ENCODE results near the gene WNK2. TPM values are rescaled to one million over a fixed set of nuclear protein-coding genes. Genes with fewer than 3 reads are reported as not detected.
"Not testable (repeated sequence)": the region's sequence is repeated elsewhere in the genome, so short reads cannot be mapped to it uniquely, and the experiment has no call there.

Gene WNK2
- total and polyA plus RNA-seq, 7 experiments from 2014 or later, result 0.32 to 0.83 (median 0.46) TPM; not detected in 3

- Histone ChIP-seq H3K27ac (ENCODE audit: low read depth, low read length) (no peak overlapping the region), H3K4me1 (ENCODE audit: control insufficient read depth in 2 of 2, insufficient read depth in 2 of 2, low read length in 2 of 2) (peaks cover 26 to 63% of the 10 kb centered on the region in 2 donors), H3K36me3 (ENCODE audit: control insufficient read depth in 2 of 3, insufficient read depth in 3 of 3, low read length in 3 of 3) (no peaks in the 10 kb centered on the region), H3K4me3 (ENCODE audit: low read length) (no peak overlapping the region), H3K27me3 (ENCODE audit: control insufficient read depth in 2 of 2, insufficient read depth in 2 of 2, low read length in 2 of 2) (no peaks in the 10 kb centered on the region), H3K9me3 (ENCODE audit: control insufficient read depth in 2 of 3, low read length in 3 of 3) (no peaks in the 10 kb centered on the region)
- Mint-ChIP-seq H3K27ac (peak overlapping the region in 5 of 9 donors; percentile 25 to 94 (median 65)), H3K36me3 (peaks cover 0 to 7% (median 0%) of the 10 kb centered on the region in 5 donors), H3K27me3 (no peaks in the 10 kb centered on the region), H3K4me1 (peaks cover 31 to 86% (median 50%) of the 10 kb centered on the region in 7 donors), H3K4me3 (peak overlapping the region in 2 of 10 donors; percentile 47 to 75), H3K9me3 (peaks cover 0 to 3% (median 0%) of the 10 kb centered on the region in 11 donors)
- ChIA-PET CTCF (interaction anchor here (0.5 to 1.1 kb wide), 2 partner anchors 103 to 318 kb away, joined by 3 read pairs; no protein-coding TSS in a partner anchor), POLR2A (interaction anchor here (0.6 to 1.1 kb wide), 5 partner anchors 42 to 434 kb away, joined by 3 to 4 read pairs (median 3); partner anchors contain the start of gene FAM120AOS)
- ATAC-seq (no peak), DNase-seq (no peak)
- intact Hi-C loops (cut with micrococcal nuclease), result loop anchor here in 1 of 2 donors (10.0 kb wide), 1 partner anchor 315 kb away; the partner anchor contains the start of genes FAM120A and FAM120AOS
Observed at GRCh38 chr9:93139365-93140182, 44.4 kb upstream of the WNK2 start.

GRCh38 chr9:93141771-93142483, 42.0 kb upstream of the WNK2 start:
- peaks cover 0 to 18% (median 0%) of the 10 kb centered on the region in 5 donors for H3K36me3 Mint-ChIP-seq
- peaks cover 29 to 85% (median 58%) of the 10 kb centered on the region in 7 donors for H3K4me1 Mint-ChIP-seq
- intact Hi-C loops (cut with micrococcal nuclease), result no loop called here
- H3K4me3 ChIP-seq (ENCODE audit: low read length), result no peak overlapping the region
- ATAC-seq, result no peak
- peak overlapping the region in 5 of 10 donors; percentile 27 to 77 (median 64) for H3K4me3 Mint-ChIP-seq
- H3K4me1 ChIP-seq (ENCODE audit: control insufficient read depth in 2 of 2, insufficient read depth in 2 of 2, low read length in 2 of 2), result peaks cover 24 to 60% of the 10 kb centered on the region in 2 donors
- no peaks in the 10 kb centered on the region for H3K9me3 ChIP-seq (ENCODE audit: control insufficient read depth in 2 of 3, low read length in 3 of 3)
- H3K27me3 ChIP-seq (ENCODE audit: control insufficient read depth in 2 of 2, insufficient read depth in 2 of 2, low read length in 2 of 2), result no peaks in the 10 kb centered on the region
- H3K27ac Mint-ChIP-seq, result peak overlapping the region; percentile 60 to 98 (median 88)
- peak overlapping the region; percentile 68 for H3K27ac ChIP-seq (ENCODE audit: low read depth, low read length)
- POLR2A ChIA-PET, result interaction anchor here (0.9 to 5.2 kb wide), 4 partner anchors 7 to 86 kb away, joined by 3 to 50 read pairs (median 4); partner anchors contain the start of gene NINJ1
- no peaks in the 10 kb centered on the region for H3K36me3 ChIP-seq (ENCODE audit: control insufficient read depth in 2 of 3, insufficient read depth in 3 of 3, low read length in 3 of 3)
- no peaks in the 10 kb centered on the region for H3K27me3 Mint-ChIP-seq
- CTCF ChIA-PET, result interaction anchor here (0.6 kb wide), 1 partner anchor 456 kb away, joined by 3 read pairs; no protein-coding TSS in a partner anchor
- DNase-seq, result no peak
- peaks cover 0 to 12% (median 4%) of the 10 kb centered on the region in 11 donors for H3K9me3 Mint-ChIP-seq

GRCh38 chr9:93143830-93144530, 40.0 kb upstream of the WNK2 start:
- Mint-ChIP-seq H3K4me3 (peak overlapping the region; percentile 50 to 78 (median 68)), H3K36me3 (peaks cover 0 to 27% (median 0%) of the 10 kb centered on the region in 5 donors), H3K9me3 (peaks cover 0 to 18% (median 4%) of the 10 kb centered on the region in 11 donors), H3K27ac (peak overlapping the region; percentile 92 to 99 (median 95)), H3K27me3 (no peaks in the 10 kb centered on the region), H3K4me1 (peaks cover 23 to 75% (median 56%) of the 10 kb centered on the region in 7 donors)
- Histone ChIP-seq H3K27me3 (ENCODE audit: control insufficient read depth in 2 of 2, insufficient read depth in 2 of 2, low read length in 2 of 2) (no peaks in the 10 kb centered on the region), H3K27ac (ENCODE audit: low read depth, low read length) (peak overlapping the region; percentile 68), H3K4me1 (ENCODE audit: control insufficient read depth in 2 of 2, insufficient read depth in 2 of 2, low read length in 2 of 2) (peaks cover 24 to 47% of the 10 kb centered on the region in 2 donors), H3K9me3 (ENCODE audit: control insufficient read depth in 2 of 3, low read length in 3 of 3) (no peaks in the 10 kb centered on the region), H3K4me3 (ENCODE audit: low read length) (peak overlapping the region; percentile 31), H3K36me3 (ENCODE audit: control insufficient read depth in 2 of 3, insufficient read depth in 3 of 3, low read length in 3 of 3) (no peaks in the 10 kb centered on the region)
- peak; percentile 94 for ATAC-seq
- ChIA-PET CTCF (interaction anchor here (0.6 to 1.5 kb wide), 6 partner anchors 10 to 423 kb away, joined by 3 to 6 read pairs (median 4); partner anchors contain the start of gene NINJ1), POLR2A (interaction anchor here (0.6 to 5.2 kb wide), 17 partner anchors 9 to 433 kb away, joined by 3 to 50 read pairs (median 4); partner anchors contain the start of genes CARD19 and NINJ1)
- peak in 7 of 9 donors; percentile 72 to 81 (median 80) for DNase-seq
- intact Hi-C loops (cut with micrococcal nuclease), result loop anchor here (1.0 kb wide), 1 partner anchor 10 kb away; the partner anchor contains the start of gene NINJ1 (in 2 of the 2)

GRCh38 chr9:93146696-93147095, 37.2 kb upstream of the WNK2 start:
- Mint-ChIP-seq H3K9me3 (peaks cover 0 to 18% (median 4%) of the 10 kb centered on the region in 11 donors), H3K27ac (peak overlapping the region; percentile 13 to 90 (median 55)), H3K4me1 (peaks cover 17 to 61% (median 56%) of the 10 kb centered on the region in 7 donors), H3K4me3 (peak overlapping the region in 2 of 10 donors; percentile 22 to 25), H3K36me3 (peaks cover 0 to 25% (median 0%) of the 10 kb centered on the region in 5 donors)
- intact Hi-C loops (cut with micrococcal nuclease); H3K4me3 ChIP-seq (ENCODE audit: low read length); H3K27me3 Mint-ChIP-seq; H3K9me3 ChIP-seq (ENCODE audit: control insufficient read depth in 2 of 3, low read length in 3 of 3); ATAC-seq; H3K36me3 ChIP-seq (ENCODE audit: control insufficient read depth in 2 of 3, insufficient read depth in 3 of 3, low read length in 3 of 3); H3K27me3 ChIP-seq (ENCODE audit: control insufficient read depth in 2 of 2, insufficient read depth in 2 of 2, low read length in 2 of 2): not testable (repeated sequence)
- POLR2A ChIA-PET, result interaction anchor here (0.9 to 5.2 kb wide), 2 partner anchors 12 to 183 kb away, joined by 3 to 50 read pairs; partner anchors contain the start of gene NINJ1
- peak in 2 of 9 donors; percentile 41 to 50 for DNase-seq
- H3K27ac ChIP-seq (ENCODE audit: low read depth, low read length), result peak overlapping the region; percentile 4
- peaks cover 24 to 40% of the 10 kb centered on the region in 2 donors for H3K4me1 ChIP-seq (ENCODE audit: control insufficient read depth in 2 of 2, insufficient read depth in 2 of 2, low read length in 2 of 2)
- CTCF ChIA-PET, result interaction anchor here (1.0 to 2.4 kb wide), 2 partner anchors 10 to 49 kb away, joined by 3 to 4 read pairs; no protein-coding TSS in a partner anchor

GRCh38 chr9:93147632-93148031, 36.3 kb upstream of the WNK2 start:
- Mint-ChIP-seq H3K27ac (peak overlapping the region in 2 of 9 donors; percentile 13 to 81), H3K4me3 (no peak overlapping the region), H3K9me3 (peaks cover 0 to 18% (median 4%) of the 10 kb centered on the region in 11 donors), H3K36me3 (peaks cover 0 to 25% (median 0%) of the 10 kb centered on the region in 5 donors), H3K27me3 (no peaks in the 10 kb centered on the region), H3K4me1 (peaks cover 17 to 54% (median 46%) of the 10 kb centered on the region in 7 donors)
- intact Hi-C loops (cut with micrococcal nuclease), result no loop called here
- H3K27ac ChIP-seq (ENCODE audit: low read depth, low read length), result no peak overlapping the region
- H3K4me1 ChIP-seq (ENCODE audit: control insufficient read depth in 2 of 2, insufficient read depth in 2 of 2, low read length in 2 of 2), result peaks cover 23 to 31% of the 10 kb centered on the region in 2 donors
- ATAC-seq, result no peak
- ChIA-PET CTCF (no interaction called here), POLR2A (interaction anchor here (1.5 kb wide), 1 partner anchor 17 kb away, joined by 3 read pairs; no protein-coding TSS in a partner anchor)
- no peak overlapping the region for H3K4me3 ChIP-seq (ENCODE audit: low read length)
- H3K9me3 ChIP-seq (ENCODE audit: control insufficient read depth in 2 of 3, low read length in 3 of 3), result no peaks in the 10 kb centered on the region
- H3K27me3 ChIP-seq (ENCODE audit: control insufficient read depth in 2 of 2, insufficient read depth in 2 of 2, low read length in 2 of 2), result no peaks in the 10 kb centered on the region
- no peak for DNase-seq
- no peaks in the 10 kb centered on the region for H3K36me3 ChIP-seq (ENCODE audit: control insufficient read depth in 2 of 3, insufficient read depth in 3 of 3, low read length in 3 of 3)

All from naive thymus-derived CD4-positive, alpha-beta T cell (primary cell).